Cardiac muscle cell (in vitro differentiated cells and primary cell): ENCODE results near the gene DMWD. TPM values are rescaled to one million over a fixed set of nuclear protein-coding genes. Genes with fewer than 3 reads are reported as not detected.
A peak's percentile ranks its signal among the peaks of the same experiment; 100 is the strongest.

Experiments
- DNase-seq, 2 donors: peaks; one replicate each; pipeline versions ENCODE4 v3.0.0 to v3.0.0-alpha.2; 2010 to 2017; ENCODE audit warnings: low read depth in 1 of 2, low spot score in 1 of 2
- H3K27ac ChIP-seq: fragments of 200-600 bp; sonication (generic); 2 replicates; pipeline ENCODE4 v1.5.1; 2016
- H3K27me3 ChIP-seq: fragments of 200-600 bp; sonication (generic); 2 replicates; pipeline ENCODE4 v1.6.0; 2016; ENCODE audit warnings: control low read depth
- H3K36me3 ChIP-seq: fragments of 200-600 bp; sonication (generic); 2 replicates; pipeline ENCODE4 v1.5.1; 2016; ENCODE audit warnings: control low read depth
- H3K4me1 ChIP-seq: fragments of 200-600 bp; sonication (generic); 2 replicates; pipeline ENCODE4 v1.8.1; 2017; ENCODE audit warnings: low read depth, mild to moderate bottlenecking, mixed run types
- H3K4me3 ChIP-seq: fragments of 200-600 bp; sonication (generic); 2 replicates; pipeline ENCODE4 v1.5.1; 2016; ENCODE audit warnings: mild to moderate bottlenecking
- H3K9me3 ChIP-seq: fragments of 200-600 bp; sonication (generic); 2 replicates; pipeline ENCODE4 v1.5.1; 2017; ENCODE audit warnings: low read depth, mild to moderate bottlenecking, control low read depth
- polyA plus RNA-seq: library from polyadenylated mRNA; unstranded; fragments of >200 nt; fragmentation: Nextera tagmentation; extraction: Ambion mirVana; gene quantifications from 2 replicates; pipeline ENCODE4 v1.2.1, GENCODE V29; 2016
- total RNA-seq: library from RNA; depleted of rRNA; stranded (reverse); fragments of >200 nt; gene quantifications from 2 replicates; pipeline ENCODE4 v1.2.3, GENCODE V29; 2016
- TF ChIP-seq, protein P1 (sequence below): IDR thresholded peaks from 2 replicates; pipeline ENCODE4 v1.5.1; 2012; ENCODE audit warnings: low read depth, mild to moderate bottlenecking, low read length

DMWD gene
- total and polyA plus RNA-seq, 2 experiments from 2014 or later, result 112 to 138 TPM

DNA sequence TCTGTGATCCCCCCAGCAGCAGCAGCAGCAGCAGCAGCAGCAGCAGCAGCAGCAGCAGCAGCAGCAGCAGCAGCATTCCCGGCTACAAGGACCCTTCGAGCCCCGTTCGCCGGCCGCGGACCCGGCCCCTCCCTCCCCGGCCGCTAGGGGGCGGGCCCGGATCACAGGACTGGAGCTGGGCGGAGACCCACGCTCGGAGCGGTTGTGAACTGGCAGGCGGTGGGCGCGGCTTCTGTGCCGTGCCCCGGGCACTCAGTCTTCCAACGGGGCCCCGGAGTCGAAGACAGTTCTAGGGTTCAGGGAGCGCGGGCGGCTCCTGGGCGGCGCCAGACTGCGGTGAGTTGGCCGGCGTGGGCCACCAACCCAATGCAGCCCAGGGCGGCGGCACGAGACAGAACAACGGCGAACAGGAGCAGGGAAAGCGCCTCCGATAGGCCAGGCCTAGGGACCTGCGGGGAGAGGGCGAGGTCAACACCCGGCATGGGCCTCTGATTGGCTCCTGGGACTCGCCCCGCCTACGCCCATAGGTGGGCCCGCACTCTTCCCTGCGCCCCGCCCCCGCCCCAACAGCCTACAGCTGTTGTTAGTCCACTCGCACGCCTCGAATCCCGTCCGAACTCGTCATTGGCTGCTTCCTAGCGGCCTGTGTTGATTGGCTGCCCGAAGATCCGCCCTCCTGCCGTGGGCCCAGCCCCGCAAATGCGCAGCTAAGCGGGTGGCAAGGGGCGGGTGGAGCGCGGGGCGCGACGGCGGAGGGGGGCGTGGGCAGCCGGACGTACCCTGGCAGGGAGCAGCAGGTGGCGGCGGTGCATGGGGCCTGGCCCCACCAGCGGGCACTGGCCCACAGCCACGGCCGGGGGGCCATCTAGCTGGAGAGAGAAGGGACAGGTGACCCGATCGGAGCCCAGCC is 22.2 kb downstream of the DMWD start:
- peaks cover 19% of the 10 kb centered on the region for H3K4me1 ChIP-seq
- peaks cover 20% of the 10 kb centered on the region for H3K36me3 ChIP-seq
- H3K9me3 ChIP-seq, result no peaks in the 10 kb centered on the region
- H3K27me3 ChIP-seq, result no peaks in the 10 kb centered on the region
- TF ChIP-seq, protein P1, sequence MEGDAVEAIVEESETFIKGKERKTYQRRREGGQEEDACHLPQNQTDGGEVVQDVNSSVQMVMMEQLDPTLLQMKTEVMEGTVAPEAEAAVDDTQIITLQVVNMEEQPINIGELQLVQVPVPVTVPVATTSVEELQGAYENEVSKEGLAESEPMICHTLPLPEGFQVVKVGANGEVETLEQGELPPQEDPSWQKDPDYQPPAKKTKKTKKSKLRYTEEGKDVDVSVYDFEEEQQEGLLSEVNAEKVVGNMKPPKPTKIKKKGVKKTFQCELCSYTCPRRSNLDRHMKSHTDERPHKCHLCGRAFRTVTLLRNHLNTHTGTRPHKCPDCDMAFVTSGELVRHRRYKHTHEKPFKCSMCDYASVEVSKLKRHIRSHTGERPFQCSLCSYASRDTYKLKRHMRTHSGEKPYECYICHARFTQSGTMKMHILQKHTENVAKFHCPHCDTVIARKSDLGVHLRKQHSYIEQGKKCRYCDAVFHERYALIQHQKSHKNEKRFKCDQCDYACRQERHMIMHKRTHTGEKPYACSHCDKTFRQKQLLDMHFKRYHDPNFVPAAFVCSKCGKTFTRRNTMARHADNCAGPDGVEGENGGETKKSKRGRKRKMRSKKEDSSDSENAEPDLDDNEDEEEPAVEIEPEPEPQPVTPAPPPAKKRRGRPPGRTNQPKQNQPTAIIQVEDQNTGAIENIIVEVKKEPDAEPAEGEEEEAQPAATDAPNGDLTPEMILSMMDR, result peak; percentile 85
- peak overlapping the region; percentile 44 for H3K4me3 ChIP-seq
- peak; percentile 98 to 99 for DNase-seq
- peak overlapping the region; percentile 96 for H3K27ac ChIP-seq

DNA sequence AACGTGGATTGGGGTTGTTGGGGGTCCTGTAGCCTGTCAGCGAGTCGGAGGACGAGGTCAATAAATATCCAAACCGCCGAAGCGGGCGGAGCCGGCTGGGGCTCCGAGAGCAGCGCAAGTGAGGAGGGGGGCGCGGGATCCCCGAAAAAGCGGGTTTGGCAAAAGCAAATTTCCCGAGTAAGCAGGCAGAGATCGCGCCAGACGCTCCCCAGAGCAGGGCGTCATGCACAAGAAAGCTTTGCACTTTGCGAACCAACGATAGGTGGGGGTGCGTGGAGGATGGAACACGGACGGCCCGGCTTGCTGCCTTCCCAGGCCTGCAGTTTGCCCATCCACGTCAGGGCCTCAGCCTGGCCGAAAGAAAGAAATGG is 22.8 kb downstream of the DMWD start:
- H3K27me3 ChIP-seq, result no peaks in the 10 kb centered on the region
- peak overlapping the region; percentile 44 for H3K4me3 ChIP-seq
- peaks cover 19% of the 10 kb centered on the region for H3K36me3 ChIP-seq
- peaks cover 26% of the 10 kb centered on the region for H3K4me1 ChIP-seq
- no peak for DNase-seq
- H3K9me3 ChIP-seq, result no peaks in the 10 kb centered on the region
- TF ChIP-seq, protein P1, result no peak
- H3K27ac ChIP-seq, result peak overlapping the region; percentile 96

DNA sequence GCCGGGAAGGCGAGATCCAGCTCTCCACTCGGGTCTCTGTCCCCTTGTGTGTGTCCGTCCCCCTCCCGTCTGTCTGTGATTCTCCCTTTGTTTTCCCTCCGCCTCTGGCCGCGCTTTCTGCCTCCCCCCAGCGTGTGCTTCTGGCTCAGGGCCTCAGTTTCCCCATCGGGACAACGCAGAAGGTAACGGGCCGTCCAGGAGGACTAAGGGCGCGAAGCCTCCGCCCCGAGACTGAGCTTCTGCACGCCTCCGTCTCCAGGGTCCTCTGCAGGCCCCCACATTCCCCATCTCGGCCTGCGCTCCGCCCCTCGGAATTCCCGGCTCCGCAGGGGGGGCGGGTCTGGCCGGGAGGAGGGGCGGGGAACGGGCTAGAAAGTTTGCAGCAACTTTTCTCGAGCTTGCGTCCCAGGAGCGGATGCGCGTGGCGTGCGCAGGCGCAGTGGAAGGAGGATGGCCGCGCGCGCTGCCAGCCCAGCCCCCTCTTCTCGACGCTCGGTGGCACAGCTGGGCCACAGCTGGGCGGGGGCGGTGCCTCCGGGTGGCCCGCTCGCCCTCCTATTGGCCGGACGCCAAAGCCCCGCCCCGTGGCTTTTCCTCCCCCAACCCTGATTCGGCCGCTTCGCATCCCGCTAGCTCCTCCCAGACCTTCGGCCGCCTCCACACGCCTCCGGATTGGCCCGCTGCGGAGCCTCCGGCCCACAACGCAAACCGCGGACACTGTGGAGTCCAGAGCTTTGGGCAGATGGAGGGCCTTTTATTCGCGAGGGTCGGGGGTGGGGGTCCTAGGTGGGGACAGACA is 23.5 kb downstream of the DMWD start, which contains the start of gene SIX5:
SIX5 (minus strand) TSS at position 269 of the 799 bp plus-strand sequence. CDS start 408 bp downstream, outside the sequence.
- peak within 1 kb of the TSS; percentile 59 for H3K4me3 ChIP-seq

DNA sequence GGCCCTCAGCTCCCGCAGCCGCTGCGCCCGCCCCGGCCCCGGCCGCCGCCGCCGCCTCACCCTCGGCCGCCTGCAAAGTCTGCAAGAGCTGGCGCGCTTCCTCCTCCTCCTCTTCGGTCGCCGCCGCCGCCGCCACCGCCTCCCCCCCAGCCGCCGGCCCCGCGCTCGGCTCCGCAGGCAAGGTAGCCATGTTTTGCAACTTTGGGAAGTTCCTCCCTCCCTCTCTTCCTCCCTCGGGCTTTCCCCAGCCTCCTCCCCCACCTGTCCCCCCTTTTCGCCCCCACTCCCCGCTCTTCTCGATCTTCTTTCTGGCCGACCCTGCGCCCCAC is 24.0 kb downstream of the DMWD start:
- Histone ChIP-seq H3K4me3 (peak overlapping the region; percentile 59), H3K27me3 (no peaks in the 10 kb centered on the region), H3K4me1 (peaks cover 38% of the 10 kb centered on the region), H3K27ac (peak overlapping the region; percentile 98), H3K9me3 (no peaks in the 10 kb centered on the region), H3K36me3 (peaks cover 14% of the 10 kb centered on the region)
- TF ChIP-seq, protein P1, result no peak
- peak; percentile 52 to 64 for DNase-seq

More for the DNA sequence above, 23.5 kb downstream of the DMWD start, which contains the start of gene SIX5:
- H3K36me3 ChIP-seq, result peaks cover 14% of the 10 kb centered on the region
- TF ChIP-seq, protein P1, result no peak
- DNase-seq, result peak; percentile 99
- H3K9me3 ChIP-seq, result no peaks in the 10 kb centered on the region
- peaks cover 32% of the 10 kb centered on the region for H3K4me1 ChIP-seq
- no peaks in the 10 kb centered on the region for H3K27me3 ChIP-seq
- H3K27ac ChIP-seq, result peak within 1 kb of the TSS; percentile 98

DNA sequence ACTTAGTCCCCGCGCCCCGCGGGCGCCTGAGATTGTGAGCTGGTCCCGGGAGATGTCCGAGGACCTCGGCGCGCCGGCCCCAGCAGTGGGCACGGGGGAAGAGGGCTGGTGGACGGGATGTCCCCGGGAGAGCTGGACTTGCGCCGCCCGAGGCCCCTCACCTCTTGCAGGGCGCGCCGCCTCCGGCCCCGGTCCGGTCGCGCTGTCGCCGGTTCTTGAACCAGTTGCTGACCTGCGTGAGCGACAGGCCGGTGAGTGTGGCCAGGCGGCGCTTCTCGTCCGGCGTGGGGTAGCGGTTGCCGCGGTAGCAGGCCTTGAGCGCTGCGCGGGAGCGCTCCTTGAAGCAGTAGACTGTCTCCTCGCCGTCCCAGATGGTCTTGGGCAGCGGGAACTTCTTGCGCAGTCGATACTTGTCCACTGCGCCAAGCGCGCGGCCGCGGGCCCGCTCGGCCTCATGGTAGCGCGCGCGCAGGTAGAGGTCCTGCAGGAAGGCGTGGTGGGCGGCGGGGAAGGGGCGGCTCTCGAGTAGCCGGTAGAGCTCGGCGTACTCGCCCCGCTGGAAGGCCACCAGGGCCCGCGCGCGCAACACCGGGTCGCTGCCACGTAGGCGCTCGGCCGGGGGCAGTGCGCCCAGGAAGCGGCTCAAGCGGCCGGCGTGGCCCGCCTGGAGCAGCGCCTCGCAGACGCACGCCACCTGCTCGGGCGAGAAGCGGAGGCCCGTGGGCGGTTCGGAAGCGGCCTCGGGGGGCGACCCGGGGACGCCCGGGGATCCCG is 24.6 kb downstream of the DMWD start:
- Histone ChIP-seq H3K27me3 (no peaks in the 10 kb centered on the region), H3K36me3 (peaks cover 8% of the 10 kb centered on the region), H3K4me3 (peak overlapping the region; percentile 59), H3K27ac (peak overlapping the region; percentile 98), H3K4me1 (peaks cover 43% of the 10 kb centered on the region), H3K9me3 (no peaks in the 10 kb centered on the region)
- TF ChIP-seq, protein P1, result no peak
- peak; percentile 74 to 77 for DNase-seq
